Stimulated activated CD8-positive, alpha-beta memory T cell treated with anti-CD3 and anti-CD28 coated beads, Interleukin-7, amount 100 ng/mL, for 4 hours (primary cell): ENCODE results near the gene LATS1.

ENCODE experiments used
- DNase-seq, 2 donors: peaks; one replicate each; pipeline ENCODE4 v3.0.0-alpha.2; 2020; ENCODE audit warnings: low read depth in 2 of 2

The LATS1 gene

GRCh38 chr6:149660028-149660427 is 57.9 kb downstream of the LATS1 start:
- no peak for DNase-seq

GRCh38 chr6:149657441-149657840 is 60.5 kb downstream of the LATS1 start:
- DNase-seq = no peak

DNA sequence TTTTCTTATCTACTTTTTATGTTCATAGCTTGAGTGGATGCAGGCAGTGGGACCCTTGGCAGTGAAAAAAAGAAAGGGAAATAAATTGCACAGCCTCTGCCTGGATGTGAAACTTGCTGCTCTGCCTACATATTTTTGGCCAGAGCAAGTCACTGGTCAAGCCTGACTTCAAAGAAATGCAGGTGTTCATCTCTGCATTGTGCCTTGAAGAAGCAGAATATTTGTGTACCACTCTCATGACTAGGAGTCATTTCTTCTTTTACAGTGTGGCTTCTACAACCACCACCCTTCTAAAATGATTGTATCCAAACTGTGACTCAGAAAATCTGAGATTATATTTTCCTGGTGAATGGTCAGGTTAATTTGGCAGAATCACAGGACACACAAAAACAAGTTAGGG is 66.8 kb downstream of the LATS1 start:
- DNase-seq = no peak

DNA sequence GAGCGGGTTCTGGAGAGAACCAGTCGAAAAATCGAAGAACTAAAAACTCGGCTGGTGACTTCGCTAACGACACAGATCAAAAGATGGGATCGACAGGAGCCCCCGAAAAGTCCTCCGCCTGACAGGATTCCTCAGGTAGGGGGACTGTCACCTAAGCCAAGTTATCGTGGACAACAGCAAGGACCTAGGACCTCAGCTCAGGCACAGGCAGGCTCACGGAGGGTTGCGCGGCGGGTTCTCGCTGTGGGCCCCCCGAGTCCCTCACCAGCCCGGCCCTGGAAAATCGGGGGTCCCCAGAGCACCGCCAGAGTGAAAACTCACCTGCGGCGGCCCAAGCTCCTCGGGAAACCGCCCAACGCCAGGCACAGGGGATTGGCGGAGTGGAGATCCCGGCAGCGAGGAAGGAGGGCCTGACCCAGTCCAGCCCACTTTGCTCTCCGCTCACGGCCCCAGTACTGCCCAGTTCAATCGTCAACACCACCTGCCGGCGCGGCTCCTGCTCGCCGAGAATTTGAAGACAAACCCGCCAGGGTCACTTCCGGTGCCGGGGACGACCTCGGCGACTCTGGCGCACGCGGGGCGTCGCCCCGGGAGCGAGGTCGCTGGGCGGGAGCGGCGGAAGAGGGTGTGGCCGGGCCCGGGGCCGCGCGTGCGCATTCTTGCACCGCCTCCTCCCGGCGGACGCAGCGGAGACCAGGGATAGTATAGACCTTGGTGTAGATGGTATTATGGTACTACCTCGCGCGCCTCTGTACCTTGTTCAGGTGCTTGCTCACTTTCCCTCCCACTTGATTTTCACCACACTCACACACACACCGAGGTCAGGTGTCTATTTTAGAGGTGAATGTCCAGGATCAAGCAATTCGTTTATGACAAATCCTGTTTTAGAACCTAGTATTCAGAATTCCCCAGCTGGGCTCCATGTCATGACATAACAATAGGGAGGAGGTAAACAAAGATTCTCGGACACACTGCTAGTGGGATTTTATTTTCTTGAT is 69.5 kb downstream of the LATS1 start, which contains the start of gene KATNA1:
TSS of gene KATNA1 (minus strand) at position 567 of the 998 bp plus-strand sequence. CDS start 10,167 bp downstream, outside the sequence.
- DNase-seq = peak; percentile 68 to 82

- no peak for DNase-seq
These were observed 71.3 kb downstream of the LATS1 start for GRCh38 chr6:149646599-149646998.

DNA sequence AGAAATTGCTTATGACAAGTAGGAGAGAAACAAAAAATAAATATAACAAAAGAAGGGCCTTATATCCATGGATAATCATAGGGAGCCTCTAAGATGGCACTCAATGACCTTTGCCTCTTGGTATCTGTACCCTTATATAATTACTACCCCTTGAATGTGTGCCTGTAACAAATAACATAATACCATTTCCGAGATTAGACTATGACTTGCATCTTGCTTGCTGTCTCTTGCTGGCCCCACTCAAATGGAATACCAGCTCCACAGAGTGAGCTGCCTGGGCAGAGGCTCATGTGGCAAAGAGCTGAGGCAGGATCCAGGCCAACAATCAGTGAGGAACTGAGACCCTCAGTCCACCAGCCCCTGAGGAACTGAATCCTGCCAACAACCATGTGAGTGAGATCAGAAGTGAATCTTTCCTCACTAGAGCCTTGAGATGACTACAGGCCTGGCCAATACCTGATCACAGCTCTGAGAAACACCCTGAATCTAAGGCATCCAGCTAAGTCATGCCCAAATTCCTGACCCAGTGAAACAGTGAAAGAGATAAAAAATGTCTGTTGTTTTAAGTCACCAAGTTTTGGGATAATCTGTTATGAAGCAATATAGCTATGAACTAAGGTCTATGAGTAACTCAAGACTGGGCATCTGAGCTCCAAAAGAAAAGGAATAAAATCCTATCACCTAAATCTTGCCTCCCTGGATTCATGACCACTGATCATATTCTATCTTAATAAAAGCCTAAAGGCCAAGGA is 74.9 kb downstream of the LATS1 start:
- no peak for DNase-seq

- no peak for DNase-seq
These were observed 81.8 kb downstream of the LATS1 start for GRCh38 chr6:149636124-149636523.

- DNase-seq = no peak
These were observed 83.6 kb downstream of the LATS1 start for GRCh38 chr6:149634315-149634714.

- no peak for DNase-seq
These were observed 88.9 kb downstream of the LATS1 start for GRCh38 chr6:149628875-149629510.

DNA sequence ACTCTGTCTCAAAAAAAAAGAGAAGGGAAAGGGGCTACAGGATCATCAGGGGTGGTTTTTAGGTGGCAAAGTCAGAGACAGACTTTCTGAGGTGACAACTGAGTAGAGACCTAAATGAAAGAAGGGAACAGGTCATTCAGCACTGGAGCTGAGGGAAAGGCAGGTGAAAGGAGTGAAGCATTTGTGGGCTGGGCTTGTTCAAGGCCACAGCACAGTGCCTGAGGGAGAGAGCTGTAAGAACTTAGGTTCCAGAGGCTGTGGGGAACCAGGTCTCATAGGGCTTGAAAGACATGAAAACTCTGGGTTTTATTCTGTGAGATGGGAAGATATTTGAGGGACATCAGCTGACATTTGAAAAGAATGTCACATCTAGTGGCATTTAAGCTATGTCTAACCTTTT is 90.2 kb downstream of the LATS1 start:
- no peak for DNase-seq

DNA sequence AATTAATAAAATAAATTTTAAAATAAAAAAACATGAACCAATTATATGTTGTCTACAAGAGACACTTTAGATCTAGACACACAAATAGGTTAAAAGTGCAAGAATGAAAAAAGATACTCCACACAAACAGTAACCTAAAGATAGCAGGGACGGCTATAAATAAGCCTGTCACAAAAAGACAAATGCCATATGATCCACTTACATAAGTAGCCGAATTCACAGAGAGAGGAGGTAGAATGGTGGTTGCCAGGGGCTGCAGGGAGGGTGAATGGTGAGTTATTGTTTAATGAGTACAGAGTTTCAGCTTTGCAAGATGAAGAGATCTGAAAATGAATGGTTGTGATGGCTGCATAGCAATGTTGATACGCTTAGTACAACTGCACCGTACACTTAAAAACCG is 102.1 kb downstream of the LATS1 start:
- DNase-seq = no peak

- DNase-seq = no peak
These were observed 103.6 kb downstream of the LATS1 start for GRCh38 chr6:149614337-149614736.

- DNase-seq = no peak
These were observed 109.4 kb downstream of the LATS1 start for GRCh38 chr6:149608381-149608982.
